Esophagus (tissue), 2 donors: ENCODE data around the gene TAPT1. TPM values are rescaled to one million over a fixed set of nuclear protein-coding genes. Genes with fewer than 3 reads are reported as not detected.
"Not testable (repeated sequence)": the region's sequence is repeated elsewhere in the genome, so short reads cannot be mapped to it uniquely, and the experiment has no call there.

Source experiments
- H3K27ac ChIP-seq, 2 donors: one replicate each; pipeline ENCODE4 v1.5.1; 2013; ENCODE audit warnings: low read depth in 2 of 2, mild to moderate bottlenecking in 2 of 2, inconsistent platforms in 1 of 2, low read length in 1 of 2, moderate library complexity in 1 of 2
- H3K27me3 ChIP-seq, 2 donors: one replicate each; pipeline ENCODE4 v1.6.1; 2013; ENCODE audit warnings: low read length in 2 of 2, control low read depth in 1 of 2, mild to moderate bottlenecking in 1 of 2; ENCODE audit not compliant: insufficient read depth in 2 of 2, control insufficient read depth in 1 of 2
- H3K36me3 ChIP-seq, 2 donors: one replicate each; pipeline ENCODE4 v1.6.1; 2013; ENCODE audit warnings: low read length in 1 of 2; ENCODE audit not compliant: control insufficient read depth in 2 of 2, insufficient read depth in 2 of 2
- H3K4me1 ChIP-seq, 2 donors: one replicate each; pipeline ENCODE4 v1.6.1; 2013; ENCODE audit warnings: low read length in 1 of 2; ENCODE audit not compliant: control insufficient read depth in 2 of 2, insufficient read depth in 2 of 2
- H3K4me3 ChIP-seq, 2 donors: one replicate each; pipeline ENCODE4 v1.5.1; 2013; ENCODE audit warnings: low read length in 2 of 2, mild to moderate bottlenecking in 2 of 2, low read depth in 1 of 2, moderate library complexity in 1 of 2
- H3K9me3 ChIP-seq, 2 donors: one replicate each; pipeline ENCODE4 v1.6.1; 2013; ENCODE audit warnings: mild to moderate bottlenecking in 2 of 2, low read depth in 1 of 2, low read length in 1 of 2, moderate library complexity in 1 of 2; ENCODE audit not compliant: control insufficient read depth in 2 of 2, insufficient read depth in 1 of 2
- WGBS, 2 donors: extraction: QIAGEN DNeasy Blood & Tissue Kit; methylation state at CpG; one replicate each; pipeline ENCODE4 v1.1.7; 2013; 5-methylcytosine and 5-hydroxymethylcytosine counted together
- polyA plus RNA-seq, 2 donors: library from polyadenylated mRNA; stranded (reverse); fragments of 200-250 nt; gene quantifications; one replicate each; pipeline ENCODE4 v1.2.3, GENCODE V29; 2013
- donor health status: healthy with polysubstance abuse.
- donor health status: Bipolar disorder and iron deficiency.

The TAPT1 gene, protein sequence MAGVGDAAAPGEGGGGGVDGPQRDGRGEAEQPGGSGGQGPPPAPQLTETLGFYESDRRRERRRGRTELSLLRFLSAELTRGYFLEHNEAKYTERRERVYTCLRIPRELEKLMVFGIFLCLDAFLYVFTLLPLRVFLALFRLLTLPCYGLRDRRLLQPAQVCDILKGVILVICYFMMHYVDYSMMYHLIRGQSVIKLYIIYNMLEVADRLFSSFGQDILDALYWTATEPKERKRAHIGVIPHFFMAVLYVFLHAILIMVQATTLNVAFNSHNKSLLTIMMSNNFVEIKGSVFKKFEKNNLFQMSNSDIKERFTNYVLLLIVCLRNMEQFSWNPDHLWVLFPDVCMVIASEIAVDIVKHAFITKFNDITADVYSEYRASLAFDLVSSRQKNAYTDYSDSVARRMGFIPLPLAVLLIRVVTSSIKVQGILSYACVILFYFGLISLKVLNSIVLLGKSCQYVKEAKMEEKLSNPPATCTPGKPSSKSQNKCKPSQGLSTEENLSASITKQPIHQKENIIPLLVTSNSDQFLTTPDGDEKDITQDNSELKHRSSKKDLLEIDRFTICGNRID
- polyA plus RNA-seq: 1 to 10 TPM; 6.6 to 8.3 TPM

DNA sequence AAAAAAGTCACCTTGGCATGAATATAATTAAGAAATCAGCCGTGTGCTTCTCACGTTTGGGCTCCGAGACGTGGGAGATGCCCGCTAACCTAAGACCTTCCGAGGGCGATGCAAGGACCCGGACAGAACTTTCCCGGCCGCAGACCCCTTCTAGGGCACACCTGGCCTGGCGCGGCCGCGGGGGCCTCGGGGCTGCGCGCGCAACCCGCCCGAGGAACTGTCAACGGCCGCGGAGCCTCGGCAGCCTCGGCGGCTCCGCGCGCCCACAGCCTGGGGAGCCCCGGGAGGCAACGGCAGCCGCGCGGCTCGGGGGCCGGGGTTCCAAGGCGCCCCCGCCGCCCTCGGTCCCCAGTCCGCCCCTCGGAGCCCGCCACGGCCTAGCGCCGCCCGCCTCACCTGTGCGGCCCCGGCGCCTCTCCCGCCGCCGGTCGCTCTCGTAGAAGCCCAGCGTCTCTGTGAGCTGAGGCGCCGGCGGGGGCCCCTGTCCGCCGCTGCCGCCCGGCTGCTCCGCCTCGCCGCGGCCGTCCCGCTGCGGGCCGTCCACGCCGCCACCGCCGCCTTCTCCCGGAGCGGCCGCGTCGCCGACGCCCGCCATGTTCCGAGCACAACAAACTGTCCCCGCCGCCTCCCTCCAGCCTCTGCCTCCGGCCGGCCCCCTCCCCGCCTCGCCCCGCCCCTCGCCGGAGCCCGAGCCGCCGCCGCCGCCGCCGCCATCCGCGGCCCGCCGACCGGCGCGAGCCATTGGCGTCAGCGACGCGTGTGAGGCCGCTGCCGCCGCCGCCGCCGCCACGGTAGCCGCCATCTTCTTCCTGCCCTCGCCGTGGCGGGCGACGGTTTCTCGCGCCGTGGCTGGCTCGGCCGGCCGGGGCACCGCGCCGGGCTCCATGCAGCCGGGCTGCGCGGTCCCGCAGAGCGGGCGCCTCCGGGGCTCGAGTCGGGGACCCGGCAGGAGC is at the start of gene TAPT1:
TAPT1 (minus strand) TSS at position 609 of the 953 bp plus-strand sequence; CDS start at position 595, 14 bp downstream.
- H3K4me3 ChIP-seq: peak within 1 kb of the TSS; percentile 86 to 96
- no peaks in the 10 kb centered on the region for H3K9me3 ChIP-seq
- no peaks in the 10 kb centered on the region for H3K36me3 ChIP-seq
- no peaks in the 10 kb centered on the region for H3K27me3 ChIP-seq
- H3K4me1 ChIP-seq: peaks cover 4 to 5% of the 10 kb centered on the region in 2 donors
- WGBS, 2 donors: 0% methylated on average over 60 to 143 of the region's 143 CpGs
- H3K27ac ChIP-seq: peak within 1 kb of the TSS; percentile 96 to 99

DNA sequence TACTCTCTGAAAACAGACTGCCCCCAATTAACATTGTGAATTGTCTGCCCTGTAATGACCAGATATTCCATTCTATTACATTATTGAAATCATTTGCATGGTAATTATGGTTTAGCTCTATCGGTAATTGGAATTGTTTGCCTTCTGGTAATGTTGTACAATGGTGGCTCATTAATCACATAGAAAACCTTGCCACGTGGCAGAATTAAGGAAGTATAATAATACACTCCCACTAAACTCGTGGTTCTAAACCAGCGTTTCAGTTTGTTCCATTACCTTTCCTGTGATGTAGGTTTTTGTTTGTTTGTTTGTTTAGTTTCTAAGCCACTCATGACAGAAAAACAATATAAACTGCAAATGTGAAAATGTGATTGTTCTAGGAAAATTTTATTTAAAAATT is 45.1 kb upstream of the TAPT1 start:
- Histone ChIP-seq H3K9me3 (no peaks in the 10 kb centered on the region), H3K36me3 (no peaks in the 10 kb centered on the region), H3K4me1 (peaks cover 0 to 2% of the 10 kb centered on the region in 2 donors), H3K27me3 (no peaks in the 10 kb centered on the region), H3K27ac (no peak overlapping the region), H3K4me3 (no peak overlapping the region)
- 47 to 53% methylated on average over 4 of the region's 4 CpGs for WGBS, 2 donors

DNA sequence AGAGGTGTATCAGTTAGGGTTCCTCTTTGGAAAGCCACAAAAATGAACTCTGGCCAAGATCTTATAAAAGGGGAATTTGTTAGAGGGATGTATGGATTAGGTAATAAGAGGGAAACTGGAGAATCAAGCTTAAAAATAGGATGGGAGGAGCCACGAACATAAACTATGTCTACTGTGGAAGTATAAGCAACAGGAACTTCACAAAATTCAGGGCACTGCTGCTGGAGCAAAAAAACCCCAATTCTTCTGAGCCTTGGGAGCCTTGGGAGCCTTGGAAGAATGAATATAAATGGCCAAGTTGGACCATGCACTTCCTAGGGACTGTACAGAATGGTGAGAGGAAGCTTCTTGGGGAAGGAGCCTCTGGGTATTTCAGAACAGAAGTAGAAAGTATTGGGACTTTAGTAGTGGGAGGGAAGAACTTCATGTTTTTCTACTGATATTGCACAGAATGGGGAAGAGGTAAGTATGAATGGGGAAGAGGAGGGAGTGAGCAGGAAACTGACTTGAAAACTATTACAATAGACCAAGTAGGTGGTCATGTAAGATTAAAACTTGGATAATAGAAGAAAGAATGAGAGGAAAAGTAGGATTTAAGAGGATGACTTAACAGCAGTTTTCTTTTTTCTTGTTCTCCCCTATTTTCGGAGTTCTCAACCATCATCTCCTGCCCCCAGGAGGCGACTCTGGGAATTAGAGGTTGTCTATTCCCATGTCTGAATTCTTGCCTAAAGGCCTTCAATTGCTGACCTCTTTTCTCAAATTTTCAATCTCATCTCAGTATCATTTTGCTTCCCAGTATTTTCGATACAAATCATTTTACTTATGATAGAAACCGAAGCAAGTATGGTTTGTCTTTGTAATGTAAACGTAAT is 44.4 kb upstream of the TAPT1 start:
- Histone ChIP-seq H3K9me3 (no peaks in the 10 kb centered on the region), H3K27ac (no peak overlapping the region), H3K4me1 (peaks cover 0 to 2% of the 10 kb centered on the region in 2 donors), H3K27me3 (no peaks in the 10 kb centered on the region), H3K4me3 (no peak overlapping the region), H3K36me3 (no peaks in the 10 kb centered on the region)
- 78 to 88% methylated on average over 6 of the region's 6 CpGs for WGBS, 2 donors

DNA sequence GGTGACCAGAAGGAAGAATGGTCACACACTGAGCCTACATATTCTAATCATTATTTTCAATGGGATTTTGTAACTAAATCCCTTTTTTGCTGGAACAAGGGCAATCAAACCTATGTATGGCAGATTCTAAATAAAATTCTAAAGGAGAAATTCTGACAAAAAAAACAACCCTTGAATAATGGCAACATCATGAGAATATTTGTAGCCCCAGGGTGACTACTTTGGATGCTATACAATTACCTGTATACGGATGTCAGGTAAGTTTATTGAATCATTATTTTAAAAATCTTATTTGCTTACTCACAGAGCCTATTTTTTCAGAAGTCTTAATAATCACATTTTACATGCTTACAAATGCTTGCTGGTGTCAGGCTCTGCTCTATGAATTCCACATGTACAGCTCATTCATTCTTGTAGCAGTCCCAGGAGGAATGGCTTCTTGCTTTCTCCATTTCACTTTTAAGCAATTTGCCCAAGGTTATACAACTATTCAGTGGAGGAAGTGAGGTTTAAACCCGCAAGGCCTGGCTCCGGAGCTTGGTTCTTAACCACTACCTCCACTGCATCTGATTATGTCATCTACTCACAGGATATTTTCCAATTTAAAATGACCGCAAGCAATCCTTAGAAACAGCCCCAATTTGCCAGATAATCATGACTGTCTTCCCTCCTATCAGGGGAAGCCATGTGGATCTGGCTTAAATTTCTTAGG is 43.6 kb upstream of the TAPT1 start:
- H3K27ac ChIP-seq, H3K36me3 ChIP-seq, H3K27me3 ChIP-seq, H3K9me3 ChIP-seq, H3K4me3 ChIP-seq, H3K4me1 ChIP-seq: not testable (repeated sequence)
- 45 to 60% methylated on average over 4 of the region's 4 CpGs for WGBS, 2 donors

DNA sequence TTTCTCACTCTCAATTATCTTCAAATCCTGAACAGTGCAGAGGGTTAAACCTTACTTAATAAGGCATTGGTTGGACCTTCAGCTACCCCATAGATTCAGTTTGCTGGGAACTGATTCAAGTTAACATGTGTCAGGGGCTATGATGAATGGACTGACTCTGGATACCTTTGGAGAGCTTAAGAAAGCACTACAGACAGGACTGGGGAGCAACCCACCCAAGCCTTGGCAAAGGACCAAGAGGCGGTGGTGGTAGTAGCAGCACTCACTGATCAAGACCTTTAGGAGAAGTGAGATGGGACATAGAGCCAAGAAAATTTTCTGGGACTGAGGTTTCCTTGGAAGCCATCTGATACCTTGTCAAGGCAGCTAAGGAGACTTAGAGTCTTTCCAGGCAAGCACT is 43.0 kb upstream of the TAPT1 start:
- peaks cover 0 to 2% of the 10 kb centered on the region in 2 donors for H3K4me1 ChIP-seq
- no peaks in the 10 kb centered on the region for H3K27me3 ChIP-seq
- no peak overlapping the region for H3K27ac ChIP-seq
- WGBS, 2 donors: 42 to 58% methylated on average over 1 of the region's 1 CpG
- H3K4me3 ChIP-seq: no peak overlapping the region
- no peaks in the 10 kb centered on the region for H3K9me3 ChIP-seq
- no peaks in the 10 kb centered on the region for H3K36me3 ChIP-seq

DNA sequence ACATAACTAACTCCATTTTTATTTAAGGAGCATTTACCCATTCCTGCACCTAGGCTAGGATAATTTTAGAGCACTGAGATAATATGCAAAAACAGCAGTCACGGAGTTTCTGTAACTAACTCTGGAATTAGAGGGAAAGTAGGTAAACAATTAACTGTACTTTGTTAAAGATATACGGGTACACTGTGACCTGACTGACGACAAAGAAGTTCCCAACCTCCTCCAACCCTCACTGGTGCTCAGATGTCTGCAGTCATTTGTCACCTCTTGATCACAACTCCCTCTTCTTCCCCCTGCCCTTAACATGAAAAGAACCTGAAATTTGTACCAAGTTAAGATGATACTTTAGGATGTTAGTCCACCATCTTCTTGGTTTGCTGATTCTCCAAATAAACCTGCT is 42.0 kb upstream of the TAPT1 start:
- Histone ChIP-seq H3K36me3 (no peaks in the 10 kb centered on the region), H3K27me3 (no peaks in the 10 kb centered on the region), H3K9me3 (no peaks in the 10 kb centered on the region), H3K4me3 (no peak overlapping the region), H3K27ac (no peak overlapping the region), H3K4me1 (peaks cover 0 to 2% of the 10 kb centered on the region in 2 donors)
- WGBS, 2 donors: 87 to 89% methylated on average over 3 of the region's 3 CpGs

DNA sequence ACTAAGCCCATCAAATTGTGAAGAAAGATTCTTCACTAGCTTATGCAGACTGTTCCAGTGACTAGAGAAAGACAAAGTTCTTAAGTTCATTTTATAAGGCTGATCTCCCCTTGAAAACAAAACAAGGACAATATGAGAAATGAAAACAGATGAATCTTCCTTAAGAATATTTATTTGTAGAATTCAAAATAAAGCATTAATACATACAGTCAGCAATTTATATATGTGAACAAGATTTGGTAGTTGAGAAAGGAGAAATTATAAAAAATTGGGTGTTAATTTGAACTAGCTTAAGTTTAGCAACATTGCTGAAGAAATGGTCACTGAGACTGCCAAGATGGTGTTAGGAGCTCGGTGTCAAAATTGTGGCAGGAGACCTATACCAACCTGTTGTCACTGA is 41.4 kb upstream of the TAPT1 start:
- no peaks in the 10 kb centered on the region for H3K9me3 ChIP-seq
- no peak overlapping the region for H3K27ac ChIP-seq
- H3K36me3 ChIP-seq: no peaks in the 10 kb centered on the region
- H3K27me3 ChIP-seq: no peaks in the 10 kb centered on the region
- no peak overlapping the region for H3K4me3 ChIP-seq
- 85 to 97% methylated on average over 1 of the region's 1 CpG for WGBS, 2 donors
- H3K4me1 ChIP-seq: peaks cover 0 to 2% of the 10 kb centered on the region in 2 donors

DNA sequence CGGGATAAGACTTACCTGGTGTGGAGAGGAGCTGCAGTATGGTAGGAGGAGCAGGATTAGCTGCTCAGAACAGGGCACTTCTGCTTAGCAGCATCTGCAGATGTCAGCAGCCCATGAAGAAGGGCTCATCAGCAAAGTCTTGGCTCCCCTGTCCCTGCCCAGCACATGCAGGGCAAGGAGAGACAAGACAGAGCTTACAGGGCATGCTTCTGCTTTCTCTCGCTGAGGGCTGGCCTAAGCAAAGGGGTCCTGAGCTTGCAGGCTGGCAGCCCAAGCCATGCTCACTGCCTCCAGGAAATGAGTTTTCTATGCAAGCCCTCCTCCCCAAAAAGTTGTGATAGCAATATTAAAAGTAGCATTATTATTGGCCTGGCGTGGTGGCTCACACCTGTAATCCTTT is 39.5 kb upstream of the TAPT1 start:
- H3K27me3 ChIP-seq: no peaks in the 10 kb centered on the region
- WGBS, 2 donors: 96 to 97% methylated on average over 3 of the region's 3 CpGs
- H3K27ac ChIP-seq: no peak overlapping the region
- H3K4me1 ChIP-seq: peaks cover 0 to 2% of the 10 kb centered on the region in 2 donors
- H3K36me3 ChIP-seq: no peaks in the 10 kb centered on the region
- H3K9me3 ChIP-seq: no peaks in the 10 kb centered on the region
- no peak overlapping the region for H3K4me3 ChIP-seq
